K562 (cell line): ENCODE measurements around the gene KDM4C. TPM values are rescaled to one million over a fixed set of nuclear protein-coding genes. Genes with fewer than 3 reads are reported as not detected.

Source experiments
- ATAC-seq: fragments of 200-7000 bp; cut with Tn5 transposase; 3 replicates; pipeline ENCODE4 v1.9.1; 2020; ENCODE audit warnings: moderate library complexity
- BruUV-seq: library from RNA; stranded (reverse); fragments of 400-500 nt; replicated peaks from 2 replicates; lab custom pipeline; 2021; lab: Mats Ljungman, UMichigan
- CTCF ChIA-PET: fragments of 300-600 bp; formaldehyde crosslinking; extraction: SDS; loops from one replicate; lab custom pipeline; 2021; ENCODE audit warnings: low intra/inter-chr PET ratio; lab: Yijun Ruan, JAX
- POLR2A ChIA-PET: fragments of 300-600, 350-650 bp; sonication (Branson Sonifier 250); formaldehyde crosslinking; extraction: SDS; loops from one replicate; lab custom pipeline; 2021; ENCODE audit warnings: antibody characterized with exemption, inconsistent platforms; lab: Yijun Ruan, JAX
- DNase-seq, 4 experiments: peaks; one replicate each; pipeline versions ENCODE4 v3.0.0 to v3.0.0-alpha.2; 2011 to 2018; ENCODE audit warnings: low spot score in 3 of 4, mixed read lengths in 3 of 4; ENCODE audit errors: extremely low read depth in 1 of 4
- FAIRE-seq: peaks from 2 replicates; lab custom pipeline; 2011; peaks lifted over from hg19 to GRCh38; lab: Jason Lieb, UNC
- H2AFZ ChIP-seq: 2 replicates; pipeline ENCODE4 v1.6.0; 2011; ENCODE audit warnings: low read depth, low read length, control low read depth, inconsistent platforms
- H3K27ac ChIP-seq: fragments of 200-600 bp; 3 replicates; pipeline ENCODE4 v1.8.0; 2011; ENCODE audit warnings: low read depth, mild to moderate bottlenecking, control low read depth, inconsistent platforms, low read length, moderate library complexity, mixed read lengths; ENCODE audit errors: extremely low read depth
- H3K27me3 ChIP-seq, 2 experiments: fragments of 300-600 bp in 1 of 2; 2 replicates in 1 of 2; 3 replicates in 1 of 2; pipeline versions ENCODE4 v1.6.0 to v1.8.0; 2011; ENCODE audit warnings: inconsistent platforms in 2 of 2, low read length in 2 of 2, mild to moderate bottlenecking in 1 of 2, mixed read lengths in 1 of 2, moderate library complexity in 1 of 2; ENCODE audit not compliant: control insufficient read depth in 2 of 2, insufficient read depth in 2 of 2
- H3K36me3 ChIP-seq: fragments of 300-600 bp; 3 replicates; pipeline ENCODE4 v1.8.0; 2011; ENCODE audit warnings: mild to moderate bottlenecking, low read length, inconsistent platforms; ENCODE audit not compliant: control insufficient read depth, insufficient read depth
- H3K4me1 ChIP-seq, 2 experiments: fragments of 200-600 bp in 1 of 2; replicated peaks in 1 of 2; 2 replicates in 1 of 2; 3 replicates in 1 of 2; pipeline versions ENCODE4 v1.5.1 to v1.8.0; 2011; ENCODE audit warnings: inconsistent platforms in 2 of 2, low read length in 2 of 2, mild to moderate bottlenecking in 1 of 2, mixed read lengths in 1 of 2, moderate library complexity in 1 of 2; ENCODE audit not compliant: control insufficient read depth in 2 of 2, insufficient read depth in 2 of 2
- H3K4me2 ChIP-seq: 2 replicates; pipeline ENCODE4 v1.6.1; 2011; ENCODE audit warnings: low read length, control low read depth, inconsistent platforms, mixed read lengths; ENCODE audit not compliant: insufficient read depth
- H3K4me3 ChIP-seq: fragments of 200-600 bp; sonication (generic), shearing (Covaris generic); 2 replicates; pipeline ENCODE4 v1.5.1; 2016; ENCODE audit warnings: control low read depth, inconsistent platforms
- H3K79me2 ChIP-seq: fragments of 200-600 bp; 3 replicates; pipeline ENCODE4 v1.8.0; 2011; ENCODE audit warnings: low read length, inconsistent platforms; ENCODE audit not compliant: control insufficient read depth, insufficient read depth
- H3K9ac ChIP-seq, 2 experiments: 2 replicates each; pipeline versions ENCODE4 v1.6.0 to v1.6.1; 2011; ENCODE audit warnings: low read depth in 2 of 2, low read length in 2 of 2, control low read depth in 1 of 2, inconsistent platforms in 1 of 2, mild to moderate bottlenecking in 1 of 2, mixed read lengths in 1 of 2; ENCODE audit not compliant: insufficient read depth in 1 of 2
- H3K9me1 ChIP-seq: one replicate; pipeline ENCODE4 v1.6.0; 2011; ENCODE audit warnings: inconsistent platforms, mild to moderate bottlenecking, low read length, moderate library complexity; ENCODE audit not compliant: control insufficient read depth, insufficient read depth
- H3K9me3 ChIP-seq: replicated peaks from 2 replicates; pipeline ENCODE4 v1.5.1; 2011; ENCODE audit warnings: low read depth, low read length, inconsistent platforms; ENCODE audit not compliant: control insufficient read depth, insufficient read depth
- H4K20me1 ChIP-seq: replicated peaks from 2 replicates; pipeline ENCODE4 v1.6.1; 2011; ENCODE audit warnings: low read length, inconsistent platforms, mixed read lengths; ENCODE audit not compliant: control insufficient read depth, insufficient read depth
- ATF4 ChIP-seq: fragments of 450-650 bp; formaldehyde crosslinking; IDR thresholded peaks from 2 replicates; pipeline ENCODE4 v1.4.0; 2022; ENCODE audit warnings: mild to moderate bottlenecking, moderate library complexity
- BRCA1 ChIP-seq, 2 experiments: fragments of 450-650 bp in 1 of 2; sonication (generic) in 1 of 2; formaldehyde crosslinking in 1 of 2; IDR thresholded peaks; 2 replicates each; pipeline versions ENCODE4 v1.5.0 to v1.6.1; 2017 to 2020; ENCODE audit warnings: mild to moderate bottlenecking in 1 of 2, missing genetic modification reagents in 1 of 2
- CEBPG ChIP-seq, 3 experiments: fragments of 200-800 bp in 1 of 3; sonication (Bioruptor generic) in 1 of 3; sonication (generic) in 1 of 3; formaldehyde crosslinking in 1 of 3; IDR thresholded peaks in 2 of 3; conservative IDR thresholded peaks in 1 of 3; 2 replicates each; pipeline versions ENCODE4 v1.6.1 to v1.8.0; 2016 to 2022; ENCODE audit warnings: missing compliant biosample characterization in 2 of 3, missing genetic modification characterization in 2 of 3, mild to moderate bottlenecking in 1 of 3, missing genetic modification reagents in 1 of 3
- CHD1 ChIP-seq: fragments of 200-600 bp; sonication (generic); IDR thresholded peaks from one replicate; pipeline ENCODE4 v1.6.1; 2012; ENCODE audit warnings: mild to moderate bottlenecking, moderate library complexity, low read length, inconsistent platforms
- DLX4 ChIP-seq: fragments of 250-450 bp; sonication (Bioruptor Pico); IDR thresholded peaks from 2 replicates; pipeline ENCODE4 v1.6.1; 2021; ENCODE audit warnings: mild to moderate bottlenecking
- MAZ ChIP-seq, 2 experiments: fragments of 450-650 bp in 1 of 2; sonication (generic) in 1 of 2; formaldehyde crosslinking; IDR thresholded peaks in 1 of 2; conservative IDR thresholded peaks in 1 of 2; 2 replicates each; pipeline versions ENCODE4 v1.4.0 to v1.5.0; 2020; ENCODE audit warnings: mild to moderate bottlenecking in 1 of 2, missing genetic modification reagents in 1 of 2
- MCM2 ChIP-seq: fragments of 450-650 bp; IDR thresholded peaks from 2 replicates; pipeline ENCODE4 v1.6.1; 2017; ENCODE audit warnings: low read depth, mild to moderate bottlenecking
- MTA1 ChIP-seq: fragments of 450-650 bp; IDR thresholded peaks from 2 replicates; pipeline ENCODE4 v1.6.1; 2017; ENCODE audit warnings: borderline replicate concordance
- MYC ChIP-seq, 2 experiments: fragments of 250-450 bp in 1 of 2; sonication (Bioruptor Pico) in 1 of 2; IDR thresholded peaks; 2 replicates each; pipeline versions ENCODE4 v1.5.1 to v1.6.1; 2012 to 2021; ENCODE audit warnings: low read depth in 2 of 2, borderline replicate concordance in 1 of 2, improper control_type of control experiment in 1 of 2, low read length in 1 of 2, mild to moderate bottlenecking in 1 of 2, moderate library complexity in 1 of 2
- NCOR1 ChIP-seq: fragments of 450-650 bp; IDR thresholded peaks from 2 replicates; pipeline ENCODE4 v1.6.1; 2016; ENCODE audit warnings: mild to moderate bottlenecking, moderate library complexity
- NEUROD1 ChIP-seq: fragments of 150-350 bp; IDR thresholded peaks from 2 replicates; pipeline ENCODE4 v1.6.1; 2014; ENCODE audit warnings: borderline replicate concordance, low read length, low read depth; ENCODE audit not compliant: partially characterized antibody
- POLR3A ChIP-seq: IDR thresholded peaks from 2 replicates; pipeline ENCODE4 v1.6.1; 2011; ENCODE audit warnings: borderline replicate concordance, mild to moderate bottlenecking, moderate library complexity; ENCODE audit not compliant: insufficient read length, insufficient read depth; ENCODE audit errors: extremely low read depth
- RBM22 ChIP-seq: fragments of 200-400 bp; formaldehyde crosslinking; IDR thresholded peaks from 2 replicates; pipeline ENCODE4 v1.6.1; 2018; ENCODE audit warnings: low read length, low read depth; ENCODE audit not compliant: poor library complexity, severe bottlenecking
- SAP30 ChIP-seq: fragments of 200-600 bp; sonication (generic); IDR thresholded peaks from 2 replicates; pipeline ENCODE4 v1.6.1; 2012; ENCODE audit warnings: borderline replicate concordance, low read depth, mild to moderate bottlenecking, moderate library complexity, low read length, control low read depth, inconsistent platforms; ENCODE audit not compliant: insufficient read depth, poor library complexity, severe bottlenecking
- SIX5 ChIP-seq, 2 experiments: IDR thresholded peaks; 2 replicates each; pipeline ENCODE4 v1.6.1; 2011; ENCODE audit warnings: low read length in 2 of 2, borderline replicate concordance in 1 of 2, low read depth in 1 of 2, mild to moderate bottlenecking in 1 of 2, moderate library complexity in 1 of 2; ENCODE audit not compliant: insufficient read depth in 1 of 2
- SMARCE1 ChIP-seq: fragments of 450-650 bp; IDR thresholded peaks from 2 replicates; pipeline ENCODE4 v1.7.1; 2016; ENCODE audit warnings: mild to moderate bottlenecking
- SUPT5H ChIP-seq: fragments of 450-650 bp; IDR thresholded peaks from 2 replicates; pipeline ENCODE4 v1.6.1; 2016
- TSC22D4 ChIP-seq: fragments of 450-650 bp; IDR thresholded peaks from 2 replicates; pipeline ENCODE4 v1.6.1; 2016; ENCODE audit warnings: missing genetic modification characterization, missing biosample characterization, control low read depth
- USF1 ChIP-seq: sonication (generic); formaldehyde crosslinking; IDR thresholded peaks from 2 replicates; pipeline ENCODE4 v1.9.0; 2022; ENCODE audit warnings: mild to moderate bottlenecking, missing genetic modification reagents
- WGBS: fragments of 100-300 bp; shearing (Covaris generic); methylation state at CpG from one replicate; pipeline ENCODE4 v1.1.6; 2016; ENCODE audit warnings: low coverage, mixed read lengths; ENCODE audit not compliant: insufficient coverage; ENCODE audit errors: missing lambda C conversion rate; 5-methylcytosine and 5-hydroxymethylcytosine counted together
- in situ Hi-C: fragments of 300-500 bp; cut with MboI; formaldehyde crosslinking; loops from 4 replicates; pipeline ENCODE4 v1.15.0; 2018; ENCODE audit warnings: inconsistent platforms, mixed read lengths
- intact Hi-C: fragments of 100-400 bp; cut with micrococcal nuclease; formaldehyde crosslinking; loops from 2 replicates; pipeline ENCODE4 v1.14.2; 2022
- polyA plus RNA-seq, 8 experiments: library from polyadenylated mRNA; depleted of rRNA in 4 of 8; stranded (reverse) in 5 of 8; unstranded in 3 of 8; fragments of >200 nt; fragmentation: Nextera tagmentation in 2 of 8; fragmentation: Illumina TruSeq in 1 of 8; extraction: Ambion mirVana in 2 of 8; extraction: Trizol in 1 of 8; gene quantifications; 2 replicates each; pipeline versions ENCODE4 v1.2.1 to v1.2.3, GENCODE V29; 2011 to 2014; ENCODE audit warnings: inconsistent platforms in 1 of 8, missing spikeins in 1 of 8
- total RNA-seq, 7 experiments: library from RNA; depleted of rRNA in 6 of 7; stranded (reverse); fragments of >200 nt in 6 of 7; fragmentation: Illumina TruSeq in 2 of 7; extraction: Trizol in 2 of 7; gene quantifications; 2 replicates each; pipeline versions ENCODE4 v1.2.1 to v1.2.3, GENCODE V29; 2011 to 2021; ENCODE audit warnings: low replicate concordance in 1 of 7

KDM4C gene
- total and polyA plus RNA-seq, 9 of the 15 experiments (the other 6 are each of a cell fraction or from before 2014, with no cell fraction given), result 5.4 to 17.0 (median 12.6) TPM

GRCh38 chr9:6996061-6996854 is 238.5 kb downstream of the KDM4C start:
- H3K4me3 ChIP-seq, result no peak overlapping the region
- H3K9ac ChIP-seq, result no peak overlapping the region
- no peak overlapping the region for H3K4me2 ChIP-seq
- H4K20me1 ChIP-seq, result no peaks in the 10 kb centered on the region
- FAIRE-seq (no peak), DNase-seq (no peak), ATAC-seq (no peak)
- no peaks in the 10 kb centered on the region for H3K27me3 ChIP-seq
- H3K36me3 ChIP-seq, result 0 out of 3 replicates have a peak, but pooled peaks cover 4% of the 10 kb centered on the region
- ChIA-PET POLR2A (no interaction called here), CTCF (no interaction called here)
- WGBS, result 83% methylated on average over 7 of the region's 7 CpGs
- no peaks in the 10 kb centered on the region for H3K4me1 ChIP-seq
- no peak overlapping the region for H3K27ac ChIP-seq
- intact Hi-C loops (no loop called here), in situ Hi-C loops (no loop called here)
- no TSS peak for BruUV-seq
- H3K9me1 ChIP-seq, result no peaks in the 10 kb centered on the region
- H3K79me2 ChIP-seq, result no peaks in the 10 kb centered on the region
- H2AFZ ChIP-seq, result no peak overlapping the region
- H3K9me3 ChIP-seq, result no peaks in the 10 kb centered on the region
- TF ChIP-seq MYC (IDR thresholded peaks at IDR 0.05; ENCODE audit: low read depth, low read length) (no peak), MYC (CRISPR knock-in tag; IDR thresholded peaks at IDR 0.05; ENCODE audit: borderline replicate concordance, low read depth) (no peak), USF1 (CRISPR knock-in tag) (no peak), MAZ (CRISPR knock-in tag; conservative IDR thresholded peaks at IDR 0.05 in 1 of 2, IDR thresholded peaks at IDR 0.05 in 1 of 2) (no peak), ATF4 (CRISPR knock-in tag) (no peak), DLX4 (CRISPR knock-in tag) (no peak), MTA1 (no peak), BRCA1 (IDR thresholded peaks at IDR 0.05) (no peak), BRCA1 (CRISPR knock-in tag; IDR thresholded peaks at IDR 0.05) (no peak), NEUROD1 (no peak), SAP30 (no peak), RBM22 (no peak), TSC22D4 (tag) (no peak), CEBPG (CRISPR knock-in tag; IDR thresholded peaks at IDR 0.05) (no peak), CEBPG (tag; conservative IDR thresholded peaks at IDR 0.05 in 1 of 2, IDR thresholded peaks at IDR 0.05 in 1 of 2) (no peak), SIX5 (IDR thresholded peaks at IDR 0.05; ENCODE audit: borderline replicate concordance in 1 of 2, insufficient read depth in 1 of 2, low read depth in 1 of 2, low read length in 2 of 2) (no peak), SUPT5H (no peak), NCOR1 (no peak), POLR3A (no peak), MCM2 (no peak), CHD1 (no peak), SMARCE1 (no peak)
